ENCODE results near the gene SRSF4. TPM values are rescaled to one million over a fixed set of nuclear protein-coding genes. Genes with fewer than 3 reads are reported as not detected.

SRSF4 gene
- total and polyA plus RNA-seq, 2 donors (not counting 1 experiment from before 2014, with no cell fraction given): 48.4 to 93.5 TPM

DNA sequence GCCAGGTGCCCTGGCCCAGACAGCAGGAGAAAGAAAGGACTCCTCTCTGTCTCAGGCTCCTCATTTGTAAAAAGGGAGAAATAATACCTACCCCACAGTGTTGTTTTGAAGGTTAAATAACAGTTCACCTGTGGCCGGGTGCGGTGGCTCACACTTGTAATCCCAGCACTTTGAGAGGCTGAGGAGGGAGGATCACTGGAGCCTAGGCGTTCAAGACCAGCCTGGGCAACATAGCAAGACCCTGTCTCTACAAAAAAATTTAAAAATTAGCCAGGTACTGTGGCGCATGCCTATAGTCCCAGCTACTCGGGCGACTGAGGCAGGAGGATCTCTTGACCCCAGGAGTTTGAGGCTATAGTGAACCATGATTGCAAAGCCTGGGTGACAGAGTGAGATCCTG, 55.5 kb downstream of the SRSF4 start:
- Histone ChIP-seq H3K36me3 (replicated peaks in 1 of 2; ENCODE audit: control extremely low read depth in 1 of 2, control insufficient read depth in 1 of 2, extremely low read depth in 1 of 2, insufficient read depth in 2 of 2, low read length in 1 of 2) (no peaks in the 10 kb centered on the region), H3K4me1 (ENCODE audit: control insufficient read depth in 2 of 2, insufficient read depth in 2 of 2, low read length in 2 of 2) (peaks cover 28 to 29% of the 10 kb centered on the region in 2 donors), H3K9me3 (ENCODE audit: control extremely low read depth in 1 of 3, control insufficient read depth in 2 of 3, insufficient read depth in 1 of 3, low read length in 2 of 3) (peaks cover 0 to 9% (median 0%) of the 10 kb centered on the region in 3 donors), H3K9ac (ENCODE audit: low read length) (no peak overlapping the region), H2AFZ (ENCODE audit: insufficient read depth, low read depth, low read length, poor library complexity, severe bottlenecking) (no peak overlapping the region), H3K79me2 (ENCODE audit: control insufficient read depth, insufficient read depth, low read length) (no peaks in the 10 kb centered on the region), H3K4me3 (ENCODE audit: control extremely low read depth in 1 of 5, extremely low read depth in 1 of 5, insufficient read depth in 1 of 5, low read depth in 2 of 5, low read length in 4 of 5) (no peak overlapping the region), H3K27ac (ENCODE audit: low read length in 2 of 2) (no peak overlapping the region), H4K20me1 (ENCODE audit: control insufficient read depth, insufficient read depth, low read length, poor library complexity, severe bottlenecking) (peaks cover 20% of the 10 kb centered on the region), H3K27me3 (replicated peaks in 1 of 4; ENCODE audit: control extremely low read depth in 1 of 4, control insufficient read depth in 3 of 4, insufficient read depth in 4 of 4, low read length in 3 of 4) (peaks cover 0 to 44% (median 17%) of the 10 kb centered on the region in 4 experiments), H3K4me2 (replicated peaks; ENCODE audit: low read depth, low read length, poor library complexity, severe bottlenecking) (no peak overlapping the region)
- DNase-seq (no peak), ATAC-seq (ENCODE audit: low read depth) (no peak)
- peaks cover 16% of the 10 kb centered on the region for H3K27me3 Mint-ChIP-seq
- intact Hi-C loops (cut with micrococcal nuclease): no loop called here
- 100% methylated on average over 4 of the region's 6 CpGs for WGBS (ENCODE audit: insufficient coverage)
- TF ChIP-seq EZH2 (IDR thresholded peaks at IDR 0.05; ENCODE audit: borderline replicate concordance, insufficient read depth, low read depth, low read length, poor library complexity, severe bottlenecking): no peak
- no peak for TF ChIP-seq CTCF (IDR thresholded peaks at IDR 0.05)
- H3K27ac Mint-ChIP-seq: peak overlapping the region; percentile 16
- CTCF ChIA-PET: no interaction called here
- peak overlapping the region; percentile 85 for H3K4me3 Mint-ChIP-seq
- POLR2A ChIA-PET: interaction anchor here (0.7 kb wide), 1 partner anchor 54 kb away, joined by 3 read pairs; no protein-coding TSS in a partner anchor
- no peaks in the 10 kb centered on the region for H3K9me3 Mint-ChIP-seq (ENCODE audit: insufficient read depth)
- H3K4me1 Mint-ChIP-seq: peaks cover 18% of the 10 kb centered on the region

DNA sequence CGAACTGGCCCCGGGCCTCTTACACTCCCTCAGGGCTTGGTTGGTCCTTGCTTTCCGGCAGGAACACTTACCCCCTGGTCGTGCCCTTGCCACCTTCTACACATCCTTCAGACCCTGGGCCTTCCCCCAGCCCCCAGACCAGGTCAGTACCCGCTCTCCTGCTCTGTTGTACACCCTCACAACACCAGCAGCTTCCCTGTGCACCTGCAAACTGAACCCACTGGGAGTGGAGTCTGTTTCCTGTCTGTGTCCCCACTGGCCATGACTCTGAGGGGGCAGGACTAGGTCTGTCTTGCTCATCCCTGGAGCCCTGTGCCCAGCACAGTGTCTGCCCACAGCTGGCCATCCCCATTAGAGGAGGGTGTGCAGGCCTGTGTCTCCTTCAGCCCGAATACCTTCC, 55.9 kb downstream of the SRSF4 start:
- Histone ChIP-seq H3K79me2 (ENCODE audit: control insufficient read depth, insufficient read depth, low read length) (no peaks in the 10 kb centered on the region), H4K20me1 (ENCODE audit: control insufficient read depth, insufficient read depth, low read length, poor library complexity, severe bottlenecking) (peaks cover 24% of the 10 kb centered on the region), H3K4me1 (ENCODE audit: control insufficient read depth in 2 of 2, insufficient read depth in 2 of 2, low read length in 2 of 2) (peaks cover 30 to 32% of the 10 kb centered on the region in 2 donors), H3K27ac (ENCODE audit: low read length in 2 of 2) (no peak overlapping the region), H3K27me3 (replicated peaks in 1 of 4; ENCODE audit: control extremely low read depth in 1 of 4, control insufficient read depth in 3 of 4, insufficient read depth in 4 of 4, low read length in 3 of 4) (peaks cover 0 to 48% (median 17%) of the 10 kb centered on the region in 4 experiments), H2AFZ (ENCODE audit: insufficient read depth, low read depth, low read length, poor library complexity, severe bottlenecking) (no peak overlapping the region), H3K4me3 (ENCODE audit: control extremely low read depth in 1 of 5, extremely low read depth in 1 of 5, insufficient read depth in 1 of 5, low read depth in 2 of 5, low read length in 4 of 5) (no peak overlapping the region), H3K9me3 (ENCODE audit: control extremely low read depth in 1 of 3, control insufficient read depth in 2 of 3, insufficient read depth in 1 of 3, low read length in 2 of 3) (peaks cover 0 to 13% (median 0%) of the 10 kb centered on the region in 3 donors), H3K4me2 (replicated peaks; ENCODE audit: low read depth, low read length, poor library complexity, severe bottlenecking) (no peak overlapping the region), H3K9ac (ENCODE audit: low read length) (no peak overlapping the region), H3K36me3 (replicated peaks in 1 of 2; ENCODE audit: control extremely low read depth in 1 of 2, control insufficient read depth in 1 of 2, extremely low read depth in 1 of 2, insufficient read depth in 2 of 2, low read length in 1 of 2) (no peaks in the 10 kb centered on the region)
- no peaks in the 10 kb centered on the region for H3K9me3 Mint-ChIP-seq (ENCODE audit: insufficient read depth)
- no peak for TF ChIP-seq EZH2 (IDR thresholded peaks at IDR 0.05; ENCODE audit: borderline replicate concordance, insufficient read depth, low read depth, low read length, poor library complexity, severe bottlenecking)
- no peak for TF ChIP-seq CTCF (IDR thresholded peaks at IDR 0.05)
- intact Hi-C loops (cut with micrococcal nuclease): no loop called here
- peak overlapping the region; percentile 85 for H3K4me3 Mint-ChIP-seq
- 90% methylated on average over 5 of the region's 6 CpGs for WGBS (ENCODE audit: insufficient coverage)
- H3K27me3 Mint-ChIP-seq: peaks cover 16% of the 10 kb centered on the region
- H3K4me1 Mint-ChIP-seq: peaks cover 18% of the 10 kb centered on the region
- H3K27ac Mint-ChIP-seq: peak overlapping the region; percentile 16
- ChIA-PET POLR2A (no interaction called here), CTCF (no interaction called here)
- ATAC-seq (ENCODE audit: low read depth) (no peak), DNase-seq (no peak)
